Stimulated activated naive CD8-positive, alpha-beta T cell treated with anti-CD3 and anti-CD28 coated beads, Interleukin-15, amount 100 ng/mL, for 72 hours (primary cell): ENCODE results near the gene TYMS.
A peak's percentile ranks its signal among the peaks of the same experiment; 100 is the strongest.

Experiments used
- ATAC-seq: fragments of 150-1000 bp; cut with Tn5 transposase; 2 replicates; pipeline ENCODE4 v1.10.0; 2021; ENCODE audit warnings: mild to moderate bottlenecking, moderate library complexity
- DNase-seq, 2 donors: peaks; one replicate each; pipeline ENCODE4 v3.0.0; 2021 to 2022
- H3K27ac Mint-ChIP-seq, 2 donors: one replicate each; pipeline ENCODE4 v1.8.0; 2022; ENCODE audit warnings: mild to moderate bottlenecking in 2 of 2, mixed read lengths in 2 of 2, moderate library complexity in 2 of 2
- H3K27me3 Mint-ChIP-seq: one replicate; pipeline ENCODE4 v1.8.0; 2022; ENCODE audit warnings: mixed read lengths
- H3K4me1 Mint-ChIP-seq: one replicate; pipeline ENCODE4 v1.8.0; 2022; ENCODE audit warnings: mild to moderate bottlenecking, mixed read lengths
- H3K4me3 Mint-ChIP-seq, 2 donors: one replicate each; pipeline ENCODE4 v1.8.0; 2022; ENCODE audit warnings: mild to moderate bottlenecking in 2 of 2, mixed read lengths in 2 of 2, moderate library complexity in 1 of 2
- H3K9me3 Mint-ChIP-seq, 2 donors: one replicate each; pipeline ENCODE4 v1.8.0; 2022; ENCODE audit warnings: mixed read lengths in 2 of 2

The TYMS gene

DNA sequence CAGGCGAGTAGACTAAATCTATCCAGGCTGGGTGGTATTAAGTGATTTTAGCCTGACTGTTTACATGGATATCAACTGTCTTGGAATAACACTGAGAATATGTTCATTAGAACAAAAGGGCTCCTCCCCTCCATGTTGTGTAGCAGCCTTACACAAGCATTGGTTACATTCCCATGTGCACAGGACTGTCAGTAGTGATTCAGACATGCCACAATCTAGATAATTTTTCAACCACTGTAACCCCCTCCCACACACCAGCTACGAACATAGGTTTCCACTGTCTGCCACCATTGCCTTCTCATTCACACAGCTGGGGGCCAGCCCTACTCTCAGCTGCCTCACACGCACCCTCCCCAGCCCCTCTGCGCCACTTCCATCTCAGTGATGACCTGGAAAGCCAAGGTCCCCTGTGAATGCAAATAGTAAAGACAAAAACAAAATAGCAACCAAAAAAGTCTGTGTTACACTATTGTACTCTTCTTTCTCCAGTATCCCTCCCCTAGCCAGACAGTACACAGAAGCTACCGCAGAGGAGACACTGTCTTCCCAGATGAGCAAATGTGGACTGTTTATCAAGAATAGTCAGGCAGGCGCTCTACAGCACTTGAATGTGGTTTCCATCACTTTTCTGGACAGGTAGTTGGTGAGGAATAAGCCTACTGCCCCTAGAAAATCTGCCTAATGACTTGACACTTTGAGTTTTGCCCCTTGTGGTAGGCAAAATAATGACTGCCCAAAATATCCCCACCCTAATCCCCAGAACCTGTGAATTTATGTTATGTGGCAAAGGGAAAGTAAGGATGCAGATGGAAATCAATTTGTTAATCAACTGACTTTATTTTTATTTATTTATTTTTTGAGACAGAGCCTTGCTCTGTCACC lies 27.9 kb upstream of the TYMS start:
- Mint-ChIP-seq H3K4me3 (no peak overlapping the region), H3K4me1 (peaks cover 6% of the 10 kb centered on the region), H3K27me3 (no peaks in the 10 kb centered on the region), H3K9me3 (peaks cover 0 to 5% of the 10 kb centered on the region in 2 donors), H3K27ac (peak overlapping the region in 1 of 2 donors; percentile 38)
- DNase-seq = no peak
- peak; percentile 35 for ATAC-seq

DNA sequence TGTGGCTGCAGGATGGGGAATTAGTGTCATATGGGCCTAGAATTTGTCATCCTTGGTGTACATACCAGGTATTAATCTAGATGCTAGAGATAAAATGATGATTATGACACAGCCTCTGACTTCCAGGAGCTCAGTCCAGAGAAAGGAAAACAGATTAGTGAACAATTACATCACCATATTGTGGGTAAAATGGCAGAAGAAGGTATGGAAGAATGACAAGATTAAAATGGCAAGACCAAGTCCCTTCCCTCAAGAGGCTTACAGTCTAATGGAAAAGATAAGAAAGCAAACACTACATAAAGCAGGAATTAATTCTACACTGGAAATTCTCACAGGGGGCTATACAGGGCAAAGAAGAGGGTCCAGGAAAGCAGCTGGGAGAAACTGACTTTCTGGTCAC lies 25.9 kb upstream of the TYMS start:
- H3K27me3 Mint-ChIP-seq = no peaks in the 10 kb centered on the region
- ATAC-seq (no peak), DNase-seq (no peak)
- no peak overlapping the region for H3K27ac Mint-ChIP-seq
- no peak overlapping the region for H3K4me3 Mint-ChIP-seq
- H3K4me1 Mint-ChIP-seq = peaks cover 6% of the 10 kb centered on the region
- H3K9me3 Mint-ChIP-seq = peaks cover 0 to 5% of the 10 kb centered on the region in 2 donors

DNA sequence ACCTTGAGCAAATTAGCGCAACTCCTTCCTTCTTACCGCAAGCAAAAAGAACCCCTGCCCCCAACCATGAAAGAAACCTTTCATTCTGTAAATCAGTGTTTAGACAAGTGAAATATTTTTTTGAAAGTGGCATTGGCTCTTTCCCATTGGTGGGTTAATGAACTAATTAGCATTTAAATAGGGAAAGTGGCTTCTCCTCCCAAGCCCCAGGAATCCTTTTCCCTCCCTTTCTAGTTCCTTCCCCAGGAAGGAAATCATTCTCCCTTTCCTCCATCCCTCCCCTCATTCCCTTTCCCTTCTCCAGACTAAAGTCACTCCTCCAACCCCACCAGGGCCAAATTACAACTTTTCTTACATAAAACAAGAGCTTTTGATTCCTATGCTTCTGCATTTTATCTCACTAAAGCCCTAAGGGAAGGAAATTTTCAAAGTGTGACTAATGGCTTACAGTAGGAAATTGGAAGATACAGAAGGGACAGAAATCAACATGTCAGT lies 22.9 kb upstream of the TYMS start:
- Mint-ChIP-seq H3K4me1 (peaks cover 2% of the 10 kb centered on the region), H3K4me3 (no peak overlapping the region), H3K27ac (peak overlapping the region in 1 of 2 donors; percentile 41), H3K9me3 (peaks cover 0 to 5% of the 10 kb centered on the region in 2 donors), H3K27me3 (peaks cover 10% of the 10 kb centered on the region)
- DNase-seq = no peak
- ATAC-seq = no peak

DNA sequence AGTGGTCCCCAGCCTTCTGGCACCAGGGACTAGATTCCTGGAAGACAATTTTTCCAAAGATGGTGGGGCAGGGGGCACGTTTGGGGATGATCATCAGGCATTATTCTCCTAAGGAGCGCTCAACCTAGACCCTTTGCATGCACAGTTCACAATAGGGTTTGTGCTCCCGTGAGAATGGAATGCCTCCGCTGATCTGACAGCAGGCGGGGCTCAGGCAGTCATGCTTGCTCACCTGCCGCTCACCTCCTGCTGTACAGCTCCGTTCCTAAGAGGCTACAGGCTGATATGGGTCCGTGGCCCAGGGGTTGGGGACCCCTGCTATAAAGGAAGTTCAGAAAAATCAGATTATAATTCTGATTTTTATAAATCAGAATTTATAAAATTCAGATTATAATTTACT lies 22.3 kb upstream of the TYMS start:
- no peak for DNase-seq
- H3K27me3 Mint-ChIP-seq = peaks cover 10% of the 10 kb centered on the region
- peaks cover 0 to 5% of the 10 kb centered on the region in 2 donors for H3K9me3 Mint-ChIP-seq
- no peak overlapping the region for H3K4me3 Mint-ChIP-seq
- no peak for ATAC-seq
- H3K27ac Mint-ChIP-seq = no peak overlapping the region
- no peaks in the 10 kb centered on the region for H3K4me1 Mint-ChIP-seq

DNA sequence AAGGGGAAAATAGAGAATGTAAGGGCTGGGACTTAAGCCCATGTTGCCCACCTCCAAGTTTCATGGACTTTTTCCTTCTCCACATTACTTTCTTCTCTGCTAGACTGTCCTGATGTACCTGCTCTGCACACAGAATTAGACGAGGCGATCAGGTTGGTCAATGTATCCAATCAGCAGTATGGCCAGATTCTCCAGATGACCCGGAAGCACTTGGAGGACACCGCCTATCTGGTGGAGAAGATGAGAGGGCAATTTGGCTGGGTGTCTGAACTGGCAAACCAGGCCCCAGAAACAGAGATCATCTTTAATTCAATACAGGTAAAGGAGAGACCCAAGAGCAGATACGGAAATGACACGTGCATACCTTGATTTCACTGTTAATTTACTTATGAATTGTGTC lies 16.2 kb upstream of the TYMS start:
- Mint-ChIP-seq H3K4me3 (no peak overlapping the region), H3K27ac (no peak overlapping the region), H3K4me1 (peaks cover 9% of the 10 kb centered on the region), H3K9me3 (no peaks in the 10 kb centered on the region), H3K27me3 (peaks cover 10% of the 10 kb centered on the region)
- DNase-seq (no peak), ATAC-seq (no peak)

DNA sequence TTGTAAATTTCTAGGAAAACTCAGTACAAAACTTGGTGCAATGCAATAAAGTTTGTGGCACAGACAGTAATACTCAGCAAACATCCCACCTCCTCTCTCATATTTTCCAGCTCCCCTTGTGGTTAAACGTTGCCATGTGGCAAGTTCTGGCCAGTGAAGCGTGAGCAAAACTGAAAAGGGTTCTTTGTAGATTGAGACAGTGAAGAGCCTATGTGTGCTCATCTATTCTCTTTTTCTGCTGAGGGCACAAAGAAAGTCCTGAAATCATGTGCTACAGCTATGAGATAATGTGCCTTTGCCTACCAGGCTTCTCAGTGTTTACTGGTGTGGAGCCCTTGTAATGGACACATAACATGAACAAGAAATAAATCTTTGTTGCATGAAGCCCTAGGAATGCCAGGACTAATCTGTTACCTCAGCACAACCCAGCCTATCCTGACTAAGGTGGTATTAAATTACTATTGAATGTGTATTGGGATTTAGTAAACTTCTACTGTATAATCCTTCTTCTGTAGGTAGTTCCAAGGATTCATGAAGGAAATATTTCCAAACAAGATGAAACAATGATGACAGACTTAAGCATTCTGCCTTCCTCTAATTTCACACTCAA lies 13.0 kb upstream of the TYMS start:
- peak; percentile 17 to 32 for DNase-seq
- H3K9me3 Mint-ChIP-seq = no peaks in the 10 kb centered on the region

DNA sequence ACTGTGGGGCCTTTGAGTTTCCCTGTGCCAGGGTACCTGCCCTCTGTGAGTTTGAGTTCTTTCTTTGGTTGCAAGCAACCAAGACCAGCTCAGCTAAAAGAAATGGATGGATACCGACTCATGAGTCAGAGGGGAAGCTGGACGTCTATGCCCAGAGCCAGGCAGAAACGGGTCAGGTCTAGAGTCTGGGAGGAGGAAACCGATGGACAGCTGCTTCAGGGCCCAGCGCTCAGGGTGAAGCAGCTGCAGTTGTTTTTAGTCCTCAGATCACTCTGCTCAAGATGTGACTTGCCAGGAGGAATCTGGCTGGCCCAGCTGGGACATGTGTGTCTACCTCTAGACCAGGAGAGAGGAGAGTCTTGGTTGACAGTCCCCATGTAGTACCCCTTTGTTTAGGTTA lies 10.1 kb upstream of the TYMS start:
- peaks cover 18% of the 10 kb centered on the region for H3K4me1 Mint-ChIP-seq
- H3K27me3 Mint-ChIP-seq = no peaks in the 10 kb centered on the region
- DNase-seq (no peak), ATAC-seq (no peak)
- no peak overlapping the region for H3K27ac Mint-ChIP-seq
- H3K4me3 Mint-ChIP-seq = no peak overlapping the region
- no peaks in the 10 kb centered on the region for H3K9me3 Mint-ChIP-seq

More for the DNA sequence above, 13.0 kb upstream of the TYMS start:
- Mint-ChIP-seq H3K27ac (no peak overlapping the region), H3K4me1 (peaks cover 9% of the 10 kb centered on the region), H3K4me3 (no peak overlapping the region), H3K27me3 (no peaks in the 10 kb centered on the region)
- ATAC-seq = peak; percentile 88

DNA sequence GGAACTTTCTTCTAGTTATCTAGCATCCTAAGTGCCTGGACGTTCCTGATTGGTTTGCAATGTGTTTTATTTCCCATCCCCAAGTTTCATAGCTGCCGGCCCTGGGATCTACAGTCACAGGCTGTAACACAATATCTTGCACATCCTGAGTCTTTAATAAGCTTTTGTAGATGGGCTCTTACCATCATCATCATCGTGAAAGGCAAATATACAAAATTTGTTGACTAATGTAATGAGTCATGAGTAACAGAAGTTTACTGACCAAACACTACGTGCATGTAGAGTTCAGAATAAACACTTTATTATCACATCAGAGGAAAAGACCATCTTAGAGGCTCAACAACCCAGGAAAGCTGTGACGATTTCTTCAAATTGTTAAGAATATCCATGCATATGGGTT lies 8.1 kb upstream of the TYMS start:
- H3K9me3 Mint-ChIP-seq = no peaks in the 10 kb centered on the region
- no peak overlapping the region for H3K27ac Mint-ChIP-seq
- H3K27me3 Mint-ChIP-seq = peaks cover 11% of the 10 kb centered on the region
- no peak overlapping the region for H3K4me3 Mint-ChIP-seq
- no peak for ATAC-seq
- DNase-seq = no peak
- H3K4me1 Mint-ChIP-seq = peaks cover 14% of the 10 kb centered on the region

DNA sequence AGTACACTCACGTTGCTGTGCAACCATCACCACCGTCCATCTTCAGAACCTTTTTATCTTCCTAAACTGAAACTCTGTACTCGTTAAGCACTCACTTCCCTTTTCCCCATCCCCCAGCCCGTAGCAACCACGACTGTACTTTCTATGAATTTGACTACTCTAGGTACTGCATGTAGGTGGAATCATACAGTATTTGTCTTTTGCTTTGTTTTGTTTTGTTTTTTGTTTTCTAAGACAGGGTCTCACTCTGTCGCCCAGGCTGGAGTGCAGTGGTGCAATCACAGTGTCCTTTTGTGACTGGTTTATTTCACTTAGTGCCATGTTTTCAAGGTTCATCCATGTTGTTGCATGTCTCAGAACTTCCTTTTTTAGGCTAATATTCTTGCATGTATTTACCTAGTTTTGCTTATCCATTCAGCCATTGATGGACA lies 7.0 kb upstream of the TYMS start:
- DNase-seq (no peak), ATAC-seq (peak; percentile 87)
- Mint-ChIP-seq H3K27ac (peak overlapping the region in 1 of 2 donors; percentile 28), H3K4me3 (peak overlapping the region; percentile 13 to 51), H3K4me1 (peaks cover 10% of the 10 kb centered on the region), H3K27me3 (peaks cover 22% of the 10 kb centered on the region), H3K9me3 (no peaks in the 10 kb centered on the region)

DNA sequence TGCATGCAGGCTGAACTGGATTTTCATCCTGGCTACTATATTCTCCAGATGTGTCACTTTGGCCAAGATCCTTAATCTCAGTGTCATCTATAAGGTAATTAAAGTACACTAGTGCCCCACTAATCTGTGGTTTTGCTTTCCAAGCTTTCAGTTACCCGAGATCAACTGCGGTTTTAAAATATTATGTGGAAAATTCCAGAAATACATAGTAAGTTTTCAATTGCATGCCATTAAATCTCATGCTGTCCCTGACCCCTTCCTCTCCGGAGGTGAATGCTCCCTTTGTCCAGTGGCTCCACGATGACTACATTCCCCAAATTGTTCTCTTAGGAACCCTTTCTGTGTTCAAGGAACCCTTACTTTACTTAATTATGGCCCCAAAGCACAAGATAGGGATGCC lies 5.3 kb upstream of the TYMS start:
- Mint-ChIP-seq H3K9me3 (no peaks in the 10 kb centered on the region), H3K4me3 (no peak overlapping the region), H3K27ac (no peak overlapping the region), H3K27me3 (peaks cover 32% of the 10 kb centered on the region), H3K4me1 (peaks cover 25% of the 10 kb centered on the region)
- DNase-seq (no peak), ATAC-seq (no peak)

DNA sequence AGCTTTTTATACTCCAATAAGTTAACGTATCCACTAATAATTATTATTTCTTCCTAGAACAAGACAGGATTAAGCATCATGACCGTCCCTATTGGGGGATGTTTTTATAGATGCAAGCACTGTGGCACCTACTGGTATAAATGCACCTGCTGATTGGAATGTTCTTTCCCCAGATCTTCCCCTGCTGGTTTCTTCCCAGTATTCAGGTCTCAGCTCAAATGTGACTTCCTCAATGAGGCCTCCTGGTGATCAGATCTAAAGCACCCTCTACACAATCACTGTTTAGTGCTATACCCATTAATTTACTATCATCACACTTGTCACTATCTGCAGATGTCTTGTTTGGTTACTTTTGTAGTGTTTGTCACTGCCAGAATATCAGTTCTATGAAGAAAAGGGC lies 3.9 kb upstream of the TYMS start:
- no peak for DNase-seq
- ATAC-seq = no peak
- Mint-ChIP-seq H3K4me3 (no peak overlapping the region), H3K27me3 (peaks cover 32% of the 10 kb centered on the region), H3K27ac (no peak overlapping the region), H3K4me1 (peaks cover 26% of the 10 kb centered on the region), H3K9me3 (no peaks in the 10 kb centered on the region)

DNA sequence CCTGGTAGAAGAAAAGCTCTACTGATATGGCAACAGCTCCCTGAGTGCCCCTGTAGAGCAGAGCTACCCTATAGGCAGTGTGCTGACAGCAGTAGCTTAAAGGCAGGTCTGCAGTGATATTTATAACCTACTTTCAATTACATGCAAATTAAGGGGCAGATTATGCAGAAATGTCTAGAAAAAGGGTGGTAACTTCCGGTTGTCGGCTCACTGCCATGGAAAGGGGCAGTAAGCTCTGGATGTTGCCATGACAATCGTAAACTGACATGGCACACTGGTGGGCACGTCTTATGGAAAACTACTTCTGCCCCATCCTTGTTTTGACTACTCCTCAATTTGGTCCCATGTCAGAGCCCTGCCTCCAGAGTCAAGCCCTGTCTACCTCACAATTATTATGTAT lies 2.9 kb upstream of the TYMS start:
- DNase-seq = no peak
- no peak for ATAC-seq
- peaks cover 32% of the 10 kb centered on the region for H3K27me3 Mint-ChIP-seq
- H3K9me3 Mint-ChIP-seq = no peaks in the 10 kb centered on the region
- peaks cover 36% of the 10 kb centered on the region for H3K4me1 Mint-ChIP-seq
- H3K27ac Mint-ChIP-seq = peak overlapping the region in 1 of 2 donors; percentile 59
- H3K4me3 Mint-ChIP-seq = no peak overlapping the region

DNA sequence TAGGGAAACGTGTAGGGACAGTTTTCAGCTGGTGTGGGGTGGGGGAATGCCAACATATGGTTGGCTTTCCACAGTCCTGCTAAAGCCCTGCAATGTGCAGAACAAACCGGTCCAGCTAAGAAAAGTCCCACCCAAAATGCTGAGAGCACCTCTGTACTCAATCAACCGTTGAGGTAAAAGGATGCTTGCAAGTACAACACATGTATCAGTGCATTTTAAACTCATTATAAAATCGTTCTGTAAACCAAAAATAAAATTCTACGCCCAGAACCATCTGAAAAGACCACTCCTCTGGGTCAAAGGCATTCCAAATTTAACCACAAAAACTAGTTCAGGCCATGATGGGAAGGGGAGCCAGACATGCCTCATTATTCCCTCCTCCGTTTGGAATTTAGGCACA lies 2.0 kb upstream of the TYMS start:
- no peaks in the 10 kb centered on the region for H3K9me3 Mint-ChIP-seq
- no peak overlapping the region for H3K4me3 Mint-ChIP-seq
- H3K27ac Mint-ChIP-seq = no peak overlapping the region
- H3K27me3 Mint-ChIP-seq = peaks cover 32% of the 10 kb centered on the region
- ATAC-seq (no peak), DNase-seq (no peak)
- H3K4me1 Mint-ChIP-seq = peaks cover 40% of the 10 kb centered on the region

DNA sequence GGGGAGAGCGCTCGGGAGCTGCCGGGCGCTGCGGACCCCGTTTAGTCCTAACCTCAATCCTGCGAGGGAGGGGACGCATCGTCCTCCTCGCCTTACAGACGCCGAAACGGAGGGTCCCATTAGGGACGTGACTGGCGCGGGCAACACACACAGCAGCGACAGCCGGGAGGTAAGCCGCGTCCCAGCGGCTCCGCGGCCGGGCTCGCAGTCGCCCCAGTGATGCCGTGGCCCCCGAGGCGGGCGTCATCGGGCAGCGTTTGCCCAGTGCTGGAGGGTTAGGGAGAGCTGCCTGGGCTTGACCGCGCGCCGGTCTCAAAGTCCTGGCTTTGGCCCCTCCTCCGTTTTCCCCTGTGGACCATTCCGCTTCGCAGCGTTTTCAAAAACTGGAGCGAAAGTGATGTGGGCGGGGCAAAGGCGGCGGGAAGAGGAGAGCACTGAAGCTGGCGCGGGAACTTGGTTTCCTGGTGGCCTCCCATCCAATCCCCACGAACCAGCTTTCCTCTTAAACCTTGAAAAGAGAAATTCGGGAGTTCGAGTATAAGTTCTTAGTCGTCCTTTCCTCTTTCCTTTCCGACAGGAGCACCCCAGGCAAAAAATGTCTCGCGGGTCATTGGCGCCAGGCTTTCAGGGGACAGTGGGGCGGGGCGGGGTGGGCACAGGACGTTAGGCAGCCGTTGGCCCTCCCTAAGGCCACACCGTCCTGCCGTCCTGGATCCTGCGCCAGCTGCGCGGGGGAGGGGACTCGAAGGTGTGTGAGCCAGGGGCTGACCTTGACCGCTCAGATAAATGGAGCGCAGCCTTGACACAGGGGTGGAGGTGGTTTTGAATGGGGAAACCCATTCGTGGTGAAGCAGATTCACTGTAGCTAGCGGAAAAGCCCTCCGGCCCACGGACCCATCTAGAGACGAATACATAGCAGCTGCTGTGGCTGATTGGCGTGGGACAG lies 821 bp downstream of the TYMS start:
- H3K9me3 Mint-ChIP-seq = peaks cover 9 to 12% of the 10 kb centered on the region in 2 donors
- ATAC-seq (peak; percentile 78), DNase-seq (peak; percentile 61 to 77)
- H3K4me3 Mint-ChIP-seq = peak overlapping the region; percentile 90 to 92
- H3K27me3 Mint-ChIP-seq = peaks cover 31% of the 10 kb centered on the region
- peak overlapping the region; percentile 94 to 97 for H3K27ac Mint-ChIP-seq
- peaks cover 49% of the 10 kb centered on the region for H3K4me1 Mint-ChIP-seq

DNA sequence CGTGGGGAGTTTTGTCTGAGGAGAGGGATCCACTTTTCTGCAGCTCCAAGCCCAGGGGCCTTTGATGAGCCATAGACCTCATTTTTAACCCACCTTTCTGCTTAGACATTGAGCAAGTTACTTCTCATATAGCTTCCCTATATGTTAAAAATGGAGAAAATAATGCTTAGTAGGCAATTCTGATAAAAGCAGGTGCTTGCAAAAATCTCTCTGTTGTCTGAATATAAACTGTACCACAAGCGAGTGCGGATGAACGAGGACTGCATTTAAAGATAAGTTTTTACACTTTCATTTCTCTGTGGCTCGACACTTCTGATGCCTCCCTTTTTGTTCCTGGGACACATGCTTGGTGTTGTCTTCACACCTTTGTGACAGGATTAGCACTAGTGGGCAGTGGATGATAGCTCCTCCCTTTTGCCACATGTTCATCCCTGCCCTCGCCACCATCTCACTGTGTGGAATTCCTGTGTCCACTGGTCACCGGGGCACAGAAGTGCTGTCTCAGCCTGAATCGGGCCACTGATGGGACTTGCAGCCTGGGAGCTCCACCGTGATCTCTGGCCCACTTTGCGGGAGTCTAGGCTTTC lies 1.6 kb downstream of the TYMS start:
- DNase-seq (no peak), ATAC-seq (no peak)
- H3K27me3 Mint-ChIP-seq = peaks cover 24% of the 10 kb centered on the region
- peak overlapping the region; percentile 90 to 92 for H3K4me3 Mint-ChIP-seq
- peak overlapping the region; percentile 94 to 97 for H3K27ac Mint-ChIP-seq
- peaks cover 49% of the 10 kb centered on the region for H3K4me1 Mint-ChIP-seq
- H3K9me3 Mint-ChIP-seq = peaks cover 9 to 12% of the 10 kb centered on the region in 2 donors
